ENCODE data around the gene JAK3. TPM values are rescaled to one million over a fixed set of nuclear protein-coding genes. Genes with fewer than 3 reads are reported as not detected.

Gene JAK3
- total RNA-seq, 2 experiments from 2014 or later = 123 to 125 TPM

DNA sequence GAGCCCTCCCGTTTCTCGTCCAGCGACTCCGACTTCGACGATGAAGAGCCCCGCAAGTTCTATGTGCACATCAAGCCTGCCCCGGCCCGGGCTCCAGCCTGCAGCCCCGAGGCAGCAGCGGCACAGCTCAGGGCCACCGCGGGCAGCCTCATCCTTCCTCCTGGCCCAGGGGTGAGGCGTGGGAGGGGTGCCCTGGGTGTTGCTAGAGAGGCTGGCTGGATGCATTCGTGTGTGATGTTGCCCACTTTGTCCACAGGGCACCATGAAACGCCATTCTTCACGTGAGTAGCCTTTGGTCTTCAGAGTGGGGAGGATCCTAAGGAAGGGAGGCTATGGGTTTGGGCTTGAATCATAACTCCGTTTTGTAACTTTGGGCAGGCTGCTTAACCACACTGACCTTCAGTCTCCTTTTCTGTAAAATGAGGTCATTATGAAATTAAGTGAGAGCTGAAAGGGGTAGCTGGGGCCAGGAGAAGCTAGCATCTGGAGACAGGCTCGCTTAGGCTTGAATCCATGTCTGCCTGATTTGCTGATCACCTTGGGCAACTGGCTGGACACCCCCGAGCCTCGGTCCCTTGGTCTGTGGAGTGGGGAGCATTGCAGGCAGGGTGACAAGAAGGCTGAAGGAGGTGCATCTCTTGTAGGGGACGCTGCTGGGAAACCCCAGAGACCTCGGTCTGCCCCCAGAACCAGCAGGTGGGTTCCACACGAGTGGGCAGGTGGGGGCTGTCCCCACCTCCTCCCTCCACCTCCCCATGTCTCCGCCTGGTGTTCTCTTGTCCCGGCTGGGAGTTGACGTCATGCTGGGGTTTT, 71.6 kb downstream of the JAK3 start:
- POLR2A ChIA-PET = interaction anchor here (0.5 kb wide), 1 partner anchor 15 kb away, joined by 3 read pairs; no protein-coding TSS in a partner anchor

DNA sequence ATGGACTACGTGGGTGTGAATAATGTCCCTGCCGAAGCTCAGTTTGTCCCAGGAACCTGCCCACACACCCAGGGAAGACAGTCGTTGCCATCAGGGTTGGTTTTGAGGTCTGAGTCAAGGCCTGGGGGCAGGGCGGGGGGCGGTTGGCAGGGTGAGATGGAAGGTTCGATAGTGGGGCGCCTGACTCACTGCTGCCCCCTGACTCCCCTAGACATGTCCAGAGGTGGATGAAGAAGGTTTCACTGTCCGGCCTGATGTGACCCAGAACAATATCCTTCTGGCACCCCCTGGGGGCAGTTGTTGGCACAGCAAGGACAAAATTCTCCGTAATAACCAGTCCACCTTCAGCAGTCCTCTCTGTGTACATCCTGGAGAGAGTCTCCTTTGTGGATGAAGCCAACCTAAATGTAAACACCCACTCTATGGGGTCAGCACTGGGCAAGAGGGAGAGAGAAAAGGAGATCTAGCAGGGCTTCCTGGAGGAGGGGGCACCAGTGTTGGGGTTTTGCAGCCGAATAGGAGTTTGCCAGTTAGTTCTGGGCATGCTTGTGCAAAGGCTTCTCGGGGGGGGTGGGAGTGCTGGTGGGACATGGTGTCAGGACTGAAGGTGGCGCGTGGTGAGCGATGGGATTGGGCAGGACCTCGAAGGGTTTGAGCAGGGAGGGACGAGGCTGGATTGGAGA, 72.4 kb downstream of the JAK3 start:
- ChIA-PET CTCF (interaction anchor here (0.5 to 2.1 kb wide), 8 partner anchors 11 to 137 kb away, joined by 3 to 6 read pairs (median 3); partner anchors contain the start of gene FCHO1), POLR2A (no interaction called here)

More for the DNA sequence above, 71.6 kb downstream of the JAK3 start:
- CTCF ChIA-PET = interaction anchor here (0.5 to 2.1 kb wide), 4 partner anchors 50 to 79 kb away, joined by 3 to 6 read pairs (median 4); no protein-coding TSS in a partner anchor

Other genes with a start within 250 kb of the JAK3 start
- gene UNC13A, start 159.6 kb downstream of the JAK3 start, total RNA-seq = under 1 TPM in 1 of 2 experiments, not detected in 1; 0.02 TPM
- 10 to 100 TPM; 59.1 to 69.5 TPM for gene MAP1S, start 128.5 kb downstream of the JAK3 start, total RNA-seq
- 10 to 100 TPM; 36.9 to 38.5 TPM for gene FCHO1, start 96.5 kb downstream of the JAK3 start, total RNA-seq
- gene B3GNT3, start 52.8 kb downstream of the JAK3 start, total RNA-seq = not detected
- gene INSL3, start 26.5 kb downstream of the JAK3 start, total RNA-seq = 1 to 10 TPM; 1.9 to 2.1 TPM
- 1,000 to 10,000 TPM; 3,083 to 3,091 TPM for gene RPL18A, start 11.9 kb upstream of the JAK3 start, total RNA-seq
- gene SLC5A5, start 24.0 kb upstream of the JAK3 start, total RNA-seq = 1 to 10 TPM; 1.0 to 1.4 TPM
- 100 to 1,000 TPM; 182 to 184 TPM for gene CCDC124, start 85.0 kb upstream of the JAK3 start, total RNA-seq
- gene KCNN1, start 119.1 kb upstream of the JAK3 start, total RNA-seq = under 1 TPM in 1 of 2 experiments, not detected in 1; 0.15 TPM
- gene ARRDC2, start 160.2 kb upstream of the JAK3 start, total RNA-seq = 10 to 100 TPM; 24.7 to 26.5 TPM
- gene IL12RB1, start 239.0 kb upstream of the JAK3 start, total RNA-seq = 10 to 100 TPM; 18.7 to 22.0 TPM
- gene MAST3, start 249.8 kb upstream of the JAK3 start, total RNA-seq = 10 to 100 TPM; 15.5 to 16.2 TPM

Data from activated CD8-positive, alpha-beta memory T cell treated with anti-CD3 and anti-CD28 coated beads for 36 hours (primary cell).